ENCODE results near the gene NRDE2. TPM values are rescaled to one million over a fixed set of nuclear protein-coding genes. Genes with fewer than 3 reads are reported as not detected.

The NRDE2 gene
- total RNA-seq, 3 donors from 2014 or later = 23.0 to 31.5 (median 26.1) TPM

GRCh38 chr14:90266441-90267154 is 65.1 kb downstream of the NRDE2 start:
- no peak overlapping the region for H3K4me3 ChIP-seq
- H3K36me3 ChIP-seq (ENCODE audit: low read depth) = peaks cover 12% of the 10 kb centered on the region
- no peaks in the 10 kb centered on the region for H3K9me3 ChIP-seq
- no peak for DNase-seq
- no peak for TF ChIP-seq CTCF (IDR thresholded peaks at IDR 0.05)
- H3K4me1 ChIP-seq (ENCODE audit: low read depth) = no peaks in the 10 kb centered on the region
- intact Hi-C loops (cut with DNase I, micrococcal nuclease) = no loop called here
- ATAC-seq = no peak

- ATAC-seq (no peak), DNase-seq (no peak)
- intact Hi-C loops (cut with DNase I, micrococcal nuclease) = no loop called here
- Histone ChIP-seq H3K9me3 (no peaks in the 10 kb centered on the region), H3K36me3 (ENCODE audit: low read depth) (peaks cover 17% of the 10 kb centered on the region), H3K4me3 (no peak overlapping the region), H3K4me1 (ENCODE audit: low read depth) (no peaks in the 10 kb centered on the region)
- no peak for TF ChIP-seq CTCF (IDR thresholded peaks at IDR 0.05)
These were observed 67.8 kb downstream of the NRDE2 start for GRCh38 chr14:90263748-90264449.

GRCh38 chr14:90256354-90257131 is 75.2 kb downstream of the NRDE2 start, which contains the start of gene PSMC1:
TSS of gene PSMC1 (plus strand) at chr14:90256553. CDS start at chr14:90256598, 45 bp downstream.
- peak; percentile 100 for ATAC-seq
- peaks cover 10% of the 10 kb centered on the region for H3K36me3 ChIP-seq (ENCODE audit: low read depth)

GRCh38 chr14:90255871-90256270 is 75.9 kb downstream of the NRDE2 start:
- peaks cover 9% of the 10 kb centered on the region for H3K4me1 ChIP-seq (ENCODE audit: low read depth)
- no peak for DNase-seq
- intact Hi-C loops (cut with DNase I, micrococcal nuclease) = no loop called here
- peak overlapping the region; percentile 90 for H3K4me3 ChIP-seq
- peaks cover 9% of the 10 kb centered on the region for H3K36me3 ChIP-seq (ENCODE audit: low read depth)
- no peaks in the 10 kb centered on the region for H3K9me3 ChIP-seq
- no peak for ATAC-seq
- no peak for TF ChIP-seq CTCF (IDR thresholded peaks at IDR 0.05)

More at GRCh38 chr14:90256354-90257131, 75.2 kb downstream of the NRDE2 start, which contains the start of gene PSMC1:
- DNase-seq = peak; percentile 90 to 94 (median 92)
- no peak for TF ChIP-seq CTCF (IDR thresholded peaks at IDR 0.05)
- H3K9me3 ChIP-seq = no peaks in the 10 kb centered on the region
- intact Hi-C loops (cut with DNase I, micrococcal nuclease) = no loop called here
- H3K4me3 ChIP-seq = peak within 1 kb of the TSS; percentile 90
- peaks cover 9% of the 10 kb centered on the region for H3K4me1 ChIP-seq (ENCODE audit: low read depth)

GRCh38 chr14:90253826-90254225 is 77.9 kb downstream of the NRDE2 start:
- H3K4me1 ChIP-seq (ENCODE audit: low read depth) = peaks cover 9% of the 10 kb centered on the region
- H3K9me3 ChIP-seq = no peaks in the 10 kb centered on the region
- DNase-seq = no peak
- intact Hi-C loops (cut with DNase I, micrococcal nuclease) = no loop called here
- no peak for TF ChIP-seq CTCF (IDR thresholded peaks at IDR 0.05)
- H3K36me3 ChIP-seq (ENCODE audit: low read depth) = no peaks in the 10 kb centered on the region
- H3K4me3 ChIP-seq = no peak overlapping the region
- no peak for ATAC-seq
